Skin epidermis (tissue), 12 donors: ENCODE measurements around the gene UBIAD1.
"Not testable (repeated sequence)": the region's sequence is repeated elsewhere in the genome, so short reads cannot be mapped to it uniquely, and the experiment has no call there.

Experiments used
- H3K27ac ChIP-seq, 21 experiments: fragments of 200-600 bp; sonication (generic) in 11 of 21; one replicate each; pipeline ENCODE4 v1.5.0; 2020; ENCODE audit warnings: mild to moderate bottlenecking in 3 of 21, inconsistent platforms in 2 of 21, moderate library complexity in 2 of 21
- H3K4me3 ChIP-seq, 7 experiments: fragments of 200-600 bp; sonication (generic) in 2 of 7; one replicate each; pipeline ENCODE4 v1.5.0; 2020; ENCODE audit warnings: inconsistent platforms in 2 of 7, mild to moderate bottlenecking in 2 of 7, moderate library complexity in 1 of 7

Gene UBIAD1

GRCh38 chr1:11305516-11305915 is 32.5 kb downstream of the UBIAD1 start:
- not testable (repeated sequence) for H3K27ac ChIP-seq, H3K4me3 ChIP-seq

GRCh38 chr1:11307852-11308251 is 34.9 kb downstream of the UBIAD1 start:
- Histone ChIP-seq H3K4me3 (no peak overlapping the region), H3K27ac (no peak overlapping the region)

GRCh38 chr1:11308699-11309224 is 35.8 kb downstream of the UBIAD1 start:
- Histone ChIP-seq H3K27ac (no peak overlapping the region), H3K4me3 (no peak overlapping the region)

GRCh38 chr1:11309385-11309784 is 36.4 kb downstream of the UBIAD1 start:
- Histone ChIP-seq H3K27ac (no peak overlapping the region), H3K4me3 (no peak overlapping the region)

GRCh38 chr1:11311816-11312755 is 39.1 kb downstream of the UBIAD1 start:
- H3K27ac ChIP-seq: no peak overlapping the region
- H3K4me3 ChIP-seq: no peak overlapping the region

GRCh38 chr1:11314959-11315358 is 42.0 kb downstream of the UBIAD1 start:
- H3K27ac ChIP-seq: no peak overlapping the region
- H3K4me3 ChIP-seq: no peak overlapping the region

- H3K27ac ChIP-seq: peak overlapping the region in 6 of 21 experiments; percentile 22 to 66 (median 46)
Measured at GRCh38 chr1:11316701-11317100, 43.7 kb downstream of the UBIAD1 start.

GRCh38 chr1:11318982-11319381 is 46.0 kb downstream of the UBIAD1 start:
- Histone ChIP-seq H3K27ac (no peak overlapping the region), H3K4me3 (no peak overlapping the region)

More at GRCh38 chr1:11316701-11317100, 43.7 kb downstream of the UBIAD1 start:
- peak overlapping the region in 1 of 7 experiments; percentile 21 for H3K4me3 ChIP-seq

- H3K27ac ChIP-seq: no peak overlapping the region
- no peak overlapping the region for H3K4me3 ChIP-seq
Measured at GRCh38 chr1:11320153-11320936, 47.3 kb downstream of the UBIAD1 start.

GRCh38 chr1:11321656-11322491 is 48.9 kb downstream of the UBIAD1 start:
- no peak overlapping the region for H3K4me3 ChIP-seq
- H3K27ac ChIP-seq: no peak overlapping the region

- Histone ChIP-seq H3K4me3 (no peak overlapping the region), H3K27ac (no peak overlapping the region)
Measured at GRCh38 chr1:11324567-11325165, 51.7 kb downstream of the UBIAD1 start.

GRCh38 chr1:11326070-11326469 is 53.1 kb downstream of the UBIAD1 start:
- Histone ChIP-seq H3K4me3 (no peak overlapping the region), H3K27ac (no peak overlapping the region)

- no peak overlapping the region for H3K27ac ChIP-seq
Measured at GRCh38 chr1:11328444-11328843, 55.4 kb downstream of the UBIAD1 start.

GRCh38 chr1:11330411-11330810 is 57.4 kb downstream of the UBIAD1 start:
- H3K4me3 ChIP-seq: no peak overlapping the region
- no peak overlapping the region for H3K27ac ChIP-seq

More at GRCh38 chr1:11328444-11328843, 55.4 kb downstream of the UBIAD1 start:
- no peak overlapping the region for H3K4me3 ChIP-seq

- peak overlapping the region in 2 of 21 experiments; percentile 22 to 60 for H3K27ac ChIP-seq
- no peak overlapping the region for H3K4me3 ChIP-seq
Measured at GRCh38 chr1:11331036-11331944, 58.3 kb downstream of the UBIAD1 start.

- H3K27ac ChIP-seq: no peak overlapping the region
- H3K4me3 ChIP-seq: no peak overlapping the region
Measured at GRCh38 chr1:11331945-11332546, 59.0 kb downstream of the UBIAD1 start.

- H3K27ac ChIP-seq: no peak overlapping the region
- no peak overlapping the region for H3K4me3 ChIP-seq
Measured at GRCh38 chr1:11333631-11334030, 60.6 kb downstream of the UBIAD1 start.
